ENCODE results near the gene SLC15A5.

GRCh38 chr12:16218934-16219751, 58.3 kb downstream of the SLC15A5 start:
- no peak for TF ChIP-seq CTCF (IDR thresholded peaks at IDR 0.05)
- no peak for TF ChIP-seq POLR2A (IDR thresholded peaks at IDR 0.05)
- TF ChIP-seq POLR2AphosphoS5 (IDR thresholded peaks at IDR 0.05): no peak
